ENCODE results near the gene INTU. TPM values are rescaled to one million over a fixed set of nuclear protein-coding genes. Genes with fewer than 3 reads are reported as not detected.
"Not testable (repeated sequence)": the region's sequence is repeated elsewhere in the genome, so short reads cannot be mapped to it uniquely, and the experiment has no call there.

INTU gene
- total RNA-seq, 1 donor from 2014 or later = not detected

- H3K27ac Mint-ChIP-seq = no peak overlapping the region
- H3K27me3 Mint-ChIP-seq (ENCODE audit: insufficient read depth) = peaks cover 29% of the 10 kb centered on the region
- DNase-seq (ENCODE audit: low spot score) = no peak
- no peaks in the 10 kb centered on the region for H3K36me3 Mint-ChIP-seq (ENCODE audit: low read depth)
- intact Hi-C loops (cut with micrococcal nuclease) = loop anchor here (5.0 kb wide), 1 partner anchor 160 kb away; the partner anchor contains the start of gene HSPA4L
- H3K4me1 Mint-ChIP-seq (ENCODE audit: low read depth) = peaks cover 7% of the 10 kb centered on the region
- no peaks in the 10 kb centered on the region for H3K9me3 Mint-ChIP-seq
- no peak overlapping the region for H3K4me3 Mint-ChIP-seq
Observed at GRCh38 chr4:127622621-127622920, 10.2 kb upstream of the INTU start.

GRCh38 chr4:127622921-127623796, 9.6 kb upstream of the INTU start:
- peak overlapping the region; percentile 26 for H3K4me3 Mint-ChIP-seq
- H3K4me1 Mint-ChIP-seq (ENCODE audit: low read depth) = peaks cover 7% of the 10 kb centered on the region
- no peak overlapping the region for H3K27ac Mint-ChIP-seq

GRCh38 chr4:127623797-127624083, 9.0 kb upstream of the INTU start:
- H3K4me1 Mint-ChIP-seq (ENCODE audit: low read depth) = peaks cover 7% of the 10 kb centered on the region
- H3K9me3 Mint-ChIP-seq = no peaks in the 10 kb centered on the region
- H3K27ac Mint-ChIP-seq = no peak overlapping the region
- peak overlapping the region; percentile 26 for H3K4me3 Mint-ChIP-seq
- DNase-seq (ENCODE audit: low spot score) = no peak
- no peaks in the 10 kb centered on the region for H3K36me3 Mint-ChIP-seq (ENCODE audit: low read depth)
- peaks cover 30% of the 10 kb centered on the region for H3K27me3 Mint-ChIP-seq (ENCODE audit: insufficient read depth)
- intact Hi-C loops (cut with micrococcal nuclease) = loop anchor here (5.0 kb wide), 1 partner anchor 159 kb away; the partner anchor contains the start of gene HSPA4L

More at GRCh38 chr4:127622921-127623796, 9.6 kb upstream of the INTU start:
- no peaks in the 10 kb centered on the region for H3K9me3 Mint-ChIP-seq
- intact Hi-C loops (cut with micrococcal nuclease) = loop anchor here (5.0 kb wide), 1 partner anchor 159 kb away; the partner anchor contains the start of gene HSPA4L
- DNase-seq (ENCODE audit: low spot score) = no peak
- no peaks in the 10 kb centered on the region for H3K36me3 Mint-ChIP-seq (ENCODE audit: low read depth)
- H3K27me3 Mint-ChIP-seq (ENCODE audit: insufficient read depth) = peaks cover 30% of the 10 kb centered on the region

GRCh38 chr4:127624173-127624572, 8.6 kb upstream of the INTU start:
- H3K27ac Mint-ChIP-seq = no peak overlapping the region
- intact Hi-C loops (cut with micrococcal nuclease) = loop anchor here (5.0 kb wide), 1 partner anchor 158 kb away; the partner anchor contains the start of gene HSPA4L
- peaks cover 30% of the 10 kb centered on the region for H3K27me3 Mint-ChIP-seq (ENCODE audit: insufficient read depth)
- no peaks in the 10 kb centered on the region for H3K9me3 Mint-ChIP-seq
- H3K4me3 Mint-ChIP-seq = no peak overlapping the region
- DNase-seq (ENCODE audit: low spot score) = no peak
- H3K36me3 Mint-ChIP-seq (ENCODE audit: low read depth) = no peaks in the 10 kb centered on the region
- peaks cover 7% of the 10 kb centered on the region for H3K4me1 Mint-ChIP-seq (ENCODE audit: low read depth)

- no peak for DNase-seq (ENCODE audit: low spot score)
Observed at GRCh38 chr4:127629371-127629770, 3.4 kb upstream of the INTU start.

GRCh38 chr4:127630152-127630551, 2.6 kb upstream of the INTU start:
- H3K27me3 Mint-ChIP-seq (ENCODE audit: insufficient read depth) = peaks cover 35% of the 10 kb centered on the region
- no peak for DNase-seq (ENCODE audit: low spot score)
- no peak overlapping the region for H3K4me3 Mint-ChIP-seq
- no peaks in the 10 kb centered on the region for H3K9me3 Mint-ChIP-seq
- intact Hi-C loops (cut with micrococcal nuclease) = no loop called here
- peaks cover 12% of the 10 kb centered on the region for H3K4me1 Mint-ChIP-seq (ENCODE audit: low read depth)
- no peaks in the 10 kb centered on the region for H3K36me3 Mint-ChIP-seq (ENCODE audit: low read depth)
- no peak overlapping the region for H3K27ac Mint-ChIP-seq

More at GRCh38 chr4:127629371-127629770, 3.4 kb upstream of the INTU start:
- peaks cover 12% of the 10 kb centered on the region for H3K4me1 Mint-ChIP-seq (ENCODE audit: low read depth)
- no peak overlapping the region for H3K27ac Mint-ChIP-seq
- peaks cover 40% of the 10 kb centered on the region for H3K27me3 Mint-ChIP-seq (ENCODE audit: insufficient read depth)
- no peaks in the 10 kb centered on the region for H3K9me3 Mint-ChIP-seq
- no peak overlapping the region for H3K4me3 Mint-ChIP-seq
- intact Hi-C loops (cut with micrococcal nuclease) = no loop called here
- H3K36me3 Mint-ChIP-seq (ENCODE audit: low read depth) = no peaks in the 10 kb centered on the region

GRCh38 chr4:127631420-127631819, 1.3 kb upstream of the INTU start:
- Mint-ChIP-seq H3K36me3 (ENCODE audit: low read depth) (no peaks in the 10 kb centered on the region), H3K4me3 (no peak overlapping the region), H3K27ac (no peak overlapping the region), H3K9me3 (no peaks in the 10 kb centered on the region), H3K27me3 (ENCODE audit: insufficient read depth) (peaks cover 37% of the 10 kb centered on the region), H3K4me1 (ENCODE audit: low read depth) (peaks cover 12% of the 10 kb centered on the region)
- intact Hi-C loops (cut with micrococcal nuclease) = no loop called here
- no peak for DNase-seq (ENCODE audit: low spot score)

GRCh38 chr4:127634181-127634580, 1.4 kb downstream of the INTU start:
- intact Hi-C loops (cut with micrococcal nuclease) = no loop called here
- no peaks in the 10 kb centered on the region for H3K36me3 Mint-ChIP-seq (ENCODE audit: low read depth)
- H3K27ac Mint-ChIP-seq = no peak overlapping the region

GRCh38 chr4:127641524-127641923, 8.8 kb downstream of the INTU start:
- peaks cover 4% of the 10 kb centered on the region for H3K27me3 Mint-ChIP-seq (ENCODE audit: insufficient read depth)
- H3K27ac Mint-ChIP-seq = no peak overlapping the region
- no peaks in the 10 kb centered on the region for H3K9me3 Mint-ChIP-seq
- no peak overlapping the region for H3K4me3 Mint-ChIP-seq
- no peaks in the 10 kb centered on the region for H3K36me3 Mint-ChIP-seq (ENCODE audit: low read depth)
- no peaks in the 10 kb centered on the region for H3K4me1 Mint-ChIP-seq (ENCODE audit: low read depth)
- intact Hi-C loops (cut with micrococcal nuclease) = no loop called here
- no peak for DNase-seq (ENCODE audit: low spot score)

More at GRCh38 chr4:127634181-127634580, 1.4 kb downstream of the INTU start:
- Mint-ChIP-seq H3K9me3 (no peaks in the 10 kb centered on the region), H3K4me1 (ENCODE audit: low read depth) (peaks cover 12% of the 10 kb centered on the region), H3K4me3 (no peak overlapping the region), H3K27me3 (ENCODE audit: insufficient read depth) (peaks cover 34% of the 10 kb centered on the region)
- DNase-seq (ENCODE audit: low spot score) = no peak

- Mint-ChIP-seq H3K4me3 (no peak overlapping the region), H3K4me1 (ENCODE audit: low read depth) (no peaks in the 10 kb centered on the region), H3K9me3 (no peaks in the 10 kb centered on the region), H3K27me3 (ENCODE audit: insufficient read depth) (peaks cover 4% of the 10 kb centered on the region), H3K27ac (no peak overlapping the region), H3K36me3 (ENCODE audit: low read depth) (no peaks in the 10 kb centered on the region)
- intact Hi-C loops (cut with micrococcal nuclease) = no loop called here
- no peak for DNase-seq (ENCODE audit: low spot score)
Observed at GRCh38 chr4:127642169-127642568, 9.4 kb downstream of the INTU start.

GRCh38 chr4:127643791-127644190, 11.0 kb downstream of the INTU start:
- Mint-ChIP-seq H3K27ac (no peak overlapping the region), H3K9me3 (no peaks in the 10 kb centered on the region), H3K36me3 (ENCODE audit: low read depth) (no peaks in the 10 kb centered on the region), H3K27me3 (ENCODE audit: insufficient read depth) (peaks cover 4% of the 10 kb centered on the region), H3K4me3 (no peak overlapping the region), H3K4me1 (ENCODE audit: low read depth) (no peaks in the 10 kb centered on the region)
- intact Hi-C loops (cut with micrococcal nuclease) = no loop called here
- no peak for DNase-seq (ENCODE audit: low spot score)

- Mint-ChIP-seq H3K9me3 (no peaks in the 10 kb centered on the region), H3K27me3 (ENCODE audit: insufficient read depth) (no peaks in the 10 kb centered on the region), H3K4me3 (no peak overlapping the region), H3K36me3 (ENCODE audit: low read depth) (no peaks in the 10 kb centered on the region), H3K27ac (no peak overlapping the region), H3K4me1 (ENCODE audit: low read depth) (no peaks in the 10 kb centered on the region)
- intact Hi-C loops (cut with micrococcal nuclease) = no loop called here
- no peak for DNase-seq (ENCODE audit: low spot score)
Observed at GRCh38 chr4:127648061-127648460, 15.3 kb downstream of the INTU start.

GRCh38 chr4:127655590-127655989, 22.8 kb downstream of the INTU start:
- H3K4me1 Mint-ChIP-seq (ENCODE audit: low read depth); H3K9me3 Mint-ChIP-seq; intact Hi-C loops (cut with micrococcal nuclease); H3K27ac Mint-ChIP-seq; H3K4me3 Mint-ChIP-seq; DNase-seq (ENCODE audit: low spot score); H3K27me3 Mint-ChIP-seq (ENCODE audit: insufficient read depth); H3K36me3 Mint-ChIP-seq (ENCODE audit: low read depth): not testable (repeated sequence)
